GM23338 (cell line): ENCODE data around the gene SHISA2.

Experiments used
- EZH2 ChIP-seq: fragments of 200-600 bp; sonication (generic); IDR thresholded peaks from one replicate; pipeline ENCODE4 v1.8.0; 2017; ENCODE audit warnings: antibody characterized with exemption, mild to moderate bottlenecking, low read depth; ENCODE audit not compliant: unreplicated experiment
- EZH2phosphoT487 ChIP-seq: fragments of 200-600 bp; sonication (generic); IDR thresholded peaks from one replicate; pipeline ENCODE4 v1.8.1; 2018; ENCODE audit warnings: antibody characterized with exemption; ENCODE audit not compliant: unreplicated experiment
- POLR2AphosphoS5 ChIP-seq: IDR thresholded peaks from 2 replicates; pipeline ENCODE4 v1.6.1; 2016; ENCODE audit warnings: antibody characterized with exemption, low read depth
- TF ChIP-seq, protein P1 (sequence below), 2 experiments: fragments of 200-600 bp in 1 of 2; sonication (generic) in 1 of 2; conservative IDR thresholded peaks; 2 replicates each; pipeline versions ENCODE4 v1.5.1 to v1.6.1; 2016 to 2017; ENCODE audit warnings: antibody characterized with exemption in 2 of 2, low read depth in 2 of 2, mild to moderate bottlenecking in 2 of 2, moderate library complexity in 1 of 2
- TF ChIP-seq, protein P2 (sequence below): IDR thresholded peaks from one replicate; pipeline ENCODE4 v1.6.1; 2018; ENCODE audit warnings: antibody characterized with exemption; ENCODE audit not compliant: unreplicated experiment

DNA sequence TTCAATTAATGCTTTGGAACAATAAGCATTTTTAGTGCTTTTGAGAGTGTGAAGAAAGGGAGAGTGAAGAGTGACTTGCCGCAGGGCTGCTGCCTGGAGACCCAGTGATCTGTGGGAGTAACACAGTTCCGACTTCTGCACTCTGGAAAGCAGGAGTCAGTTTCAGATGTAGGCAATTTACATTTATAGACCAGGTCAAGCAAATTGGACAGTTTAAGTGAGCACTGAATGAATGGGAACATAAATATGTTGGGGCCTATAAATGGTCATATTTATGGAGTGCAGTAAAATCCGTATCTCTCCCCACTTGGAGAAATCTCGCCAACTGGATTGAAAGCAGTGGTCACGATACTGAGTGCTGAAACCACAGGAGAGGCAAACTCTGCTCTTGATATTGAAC, 9.4 kb upstream of the SHISA2 start:
- TF ChIP-seq, protein P1, sequence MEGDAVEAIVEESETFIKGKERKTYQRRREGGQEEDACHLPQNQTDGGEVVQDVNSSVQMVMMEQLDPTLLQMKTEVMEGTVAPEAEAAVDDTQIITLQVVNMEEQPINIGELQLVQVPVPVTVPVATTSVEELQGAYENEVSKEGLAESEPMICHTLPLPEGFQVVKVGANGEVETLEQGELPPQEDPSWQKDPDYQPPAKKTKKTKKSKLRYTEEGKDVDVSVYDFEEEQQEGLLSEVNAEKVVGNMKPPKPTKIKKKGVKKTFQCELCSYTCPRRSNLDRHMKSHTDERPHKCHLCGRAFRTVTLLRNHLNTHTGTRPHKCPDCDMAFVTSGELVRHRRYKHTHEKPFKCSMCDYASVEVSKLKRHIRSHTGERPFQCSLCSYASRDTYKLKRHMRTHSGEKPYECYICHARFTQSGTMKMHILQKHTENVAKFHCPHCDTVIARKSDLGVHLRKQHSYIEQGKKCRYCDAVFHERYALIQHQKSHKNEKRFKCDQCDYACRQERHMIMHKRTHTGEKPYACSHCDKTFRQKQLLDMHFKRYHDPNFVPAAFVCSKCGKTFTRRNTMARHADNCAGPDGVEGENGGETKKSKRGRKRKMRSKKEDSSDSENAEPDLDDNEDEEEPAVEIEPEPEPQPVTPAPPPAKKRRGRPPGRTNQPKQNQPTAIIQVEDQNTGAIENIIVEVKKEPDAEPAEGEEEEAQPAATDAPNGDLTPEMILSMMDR (conservative IDR thresholded peaks at IDR 0.05; ENCODE audit: low read depth in 2 of 2): no peak
- no peak for TF ChIP-seq EZH2
- TF ChIP-seq, protein P2, sequence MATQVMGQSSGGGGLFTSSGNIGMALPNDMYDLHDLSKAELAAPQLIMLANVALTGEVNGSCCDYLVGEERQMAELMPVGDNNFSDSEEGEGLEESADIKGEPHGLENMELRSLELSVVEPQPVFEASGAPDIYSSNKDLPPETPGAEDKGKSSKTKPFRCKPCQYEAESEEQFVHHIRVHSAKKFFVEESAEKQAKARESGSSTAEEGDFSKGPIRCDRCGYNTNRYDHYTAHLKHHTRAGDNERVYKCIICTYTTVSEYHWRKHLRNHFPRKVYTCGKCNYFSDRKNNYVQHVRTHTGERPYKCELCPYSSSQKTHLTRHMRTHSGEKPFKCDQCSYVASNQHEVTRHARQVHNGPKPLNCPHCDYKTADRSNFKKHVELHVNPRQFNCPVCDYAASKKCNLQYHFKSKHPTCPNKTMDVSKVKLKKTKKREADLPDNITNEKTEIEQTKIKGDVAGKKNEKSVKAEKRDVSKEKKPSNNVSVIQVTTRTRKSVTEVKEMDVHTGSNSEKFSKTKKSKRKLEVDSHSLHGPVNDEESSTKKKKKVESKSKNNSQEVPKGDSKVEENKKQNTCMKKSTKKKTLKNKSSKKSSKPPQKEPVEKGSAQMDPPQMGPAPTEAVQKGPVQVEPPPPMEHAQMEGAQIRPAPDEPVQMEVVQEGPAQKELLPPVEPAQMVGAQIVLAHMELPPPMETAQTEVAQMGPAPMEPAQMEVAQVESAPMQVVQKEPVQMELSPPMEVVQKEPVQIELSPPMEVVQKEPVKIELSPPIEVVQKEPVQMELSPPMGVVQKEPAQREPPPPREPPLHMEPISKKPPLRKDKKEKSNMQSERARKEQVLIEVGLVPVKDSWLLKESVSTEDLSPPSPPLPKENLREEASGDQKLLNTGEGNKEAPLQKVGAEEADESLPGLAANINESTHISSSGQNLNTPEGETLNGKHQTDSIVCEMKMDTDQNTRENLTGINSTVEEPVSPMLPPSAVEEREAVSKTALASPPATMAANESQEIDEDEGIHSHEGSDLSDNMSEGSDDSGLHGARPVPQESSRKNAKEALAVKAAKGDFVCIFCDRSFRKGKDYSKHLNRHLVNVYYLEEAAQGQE: no peak
- TF ChIP-seq POLR2AphosphoS5: no peak
- no peak for TF ChIP-seq EZH2phosphoT487
